Upper lobe of left lung (tissue), 6 donors: ENCODE data around the gene MICAL2. TPM values are rescaled to one million over a fixed set of nuclear protein-coding genes. Genes with fewer than 3 reads are reported as not detected.
A peak's percentile ranks its signal among the peaks of the same experiment; 100 is the strongest.

Experiments
- ATAC-seq, 2 donors: fragments of 200-7000 bp; cut with Tn5 transposase; one replicate each; pipeline ENCODE4 v1.9.1; 2022; ENCODE audit warnings: mild to moderate bottlenecking in 2 of 2, moderate library complexity in 2 of 2; ENCODE audit not compliant: low FRiP score in 2 of 2
- DNase-seq, 2 donors: peaks; one replicate each; pipeline ENCODE4 v3.0.0-alpha.2; 2019 to 2020
- H3K27ac ChIP-seq, 4 donors: fragments of 200-600 bp; sonication (generic); one replicate each; pipeline ENCODE4 v1.5.1; 2016 to 2019
- H3K27me3 ChIP-seq, 4 donors: fragments of 200-600 bp; sonication (generic); one replicate each; pipeline ENCODE4 v1.5.1; 2017 to 2019
- H3K36me3 ChIP-seq, 4 donors: fragments of 200-600 bp; sonication (generic); one replicate each; pipeline ENCODE4 v1.5.1; 2016 to 2019
- H3K4me1 ChIP-seq, 4 donors: fragments of 200-600 bp; sonication (generic); one replicate each; pipeline ENCODE4 v1.5.1; 2018 to 2019
- H3K4me3 ChIP-seq, 4 donors: fragments of 200-600 bp; sonication (generic); one replicate each; pipeline ENCODE4 v1.5.1; 2017 to 2019; ENCODE audit warnings: mild to moderate bottlenecking in 2 of 4, moderate library complexity in 1 of 4
- H3K9me3 ChIP-seq, 4 donors: fragments of 200-600 bp; sonication (generic); one replicate each; pipeline ENCODE4 v1.5.1; 2018 to 2019
- EP300 ChIP-seq, 4 donors: sonication (generic); formaldehyde crosslinking; IDR thresholded peaks; one replicate each; pipeline ENCODE4 v1.5.1; 2017; ENCODE audit warnings: antibody characterized with exemption in 4 of 4, control low read depth in 2 of 4
- POLR2A ChIP-seq, 4 donors: fragments of 450-650 bp; IDR thresholded peaks; one replicate each; pipeline ENCODE4 v1.5.1; 2016 to 2017; ENCODE audit warnings: antibody characterized with exemption in 4 of 4, mild to moderate bottlenecking in 2 of 4
- POLR2AphosphoS5 ChIP-seq, 2 donors: sonication (generic); formaldehyde crosslinking; IDR thresholded peaks; one replicate each; pipeline ENCODE4 v1.5.1; 2017; ENCODE audit warnings: antibody characterized with exemption in 2 of 2
- WGBS, 2 donors: methylation state at CpG; one replicate each; pipeline ENCODE4 v1.1.5; 2017 to 2018; 5-methylcytosine and 5-hydroxymethylcytosine counted together
- total RNA-seq, 6 donors: library from RNA; depleted of rRNA in 4 of 6; stranded (reverse); fragments of >200 nt in 4 of 6; gene quantifications; one replicate each; pipeline versions ENCODE4 v1.1.0 to v1.2.1, GENCODE V29; 2016 to 2021
- TF ChIP-seq, protein P1 (sequence below), 6 experiments: fragments of 450-650 bp in 4 of 6; fragments of 200-600 bp in 2 of 6; sonication (generic) in 2 of 6; IDR thresholded peaks; one replicate each; pipeline ENCODE4 v1.5.1; 2016 to 2019; ENCODE audit warnings: antibody characterized with exemption in 6 of 6
- donor health status: DM: no; HTN: no; CAD: no; lungs with moderate emphysema.
- donor health status: DM: no; HTN: yes; CAD: no; lungs with severe emphysema.

The MICAL2 gene
- total RNA-seq, 6 donors from 2014 or later: 138 to 327 (median 175) TPM

DNA sequence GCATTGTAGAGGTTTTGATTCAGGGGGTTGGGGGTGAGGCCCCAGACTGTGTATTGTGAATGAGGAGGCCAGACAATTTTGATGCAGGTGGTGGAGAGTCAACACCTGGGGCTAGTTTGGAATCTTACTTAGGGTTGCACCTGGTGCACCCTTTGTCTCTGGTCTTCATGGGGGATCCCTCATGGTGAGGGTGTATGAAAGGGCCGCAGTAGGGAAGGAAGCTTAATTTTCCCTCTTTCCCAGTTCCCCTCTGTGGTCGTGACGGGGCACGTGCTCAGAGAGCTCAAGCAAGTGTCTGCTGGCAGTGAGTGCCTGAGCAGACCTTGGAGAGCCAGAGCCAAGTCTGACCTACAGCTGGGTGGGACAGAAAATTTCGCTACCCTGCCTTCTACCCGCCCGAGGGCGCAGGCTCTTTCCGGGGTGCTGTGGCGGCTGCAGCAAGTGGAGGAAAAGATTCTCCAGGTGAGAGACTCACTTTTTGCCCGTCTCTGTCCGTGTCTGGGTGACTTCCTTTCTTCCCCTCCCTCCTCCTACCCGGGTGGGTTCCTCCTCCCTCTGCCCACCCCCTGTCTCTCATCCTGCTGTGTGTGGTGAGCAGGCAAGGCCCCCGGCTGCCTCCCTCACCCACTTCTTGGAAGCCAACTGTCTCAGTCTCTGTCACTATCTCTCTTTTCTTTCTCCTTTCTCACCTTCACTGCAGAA is 131.7 kb downstream of the MICAL2 start:
- peaks cover 4 to 47% (median 24%) of the 10 kb centered on the region in 4 donors for H3K4me1 ChIP-seq
- no peak overlapping the region for H3K4me3 ChIP-seq
- no peaks in the 10 kb centered on the region for H3K9me3 ChIP-seq
- DNase-seq: peak in 1 of 2 donors; percentile 36
- no peak for ATAC-seq
- 60 to 63% methylated on average over 9 to 14 of the region's 14 CpGs for WGBS, 2 donors
- peak overlapping the region in 2 of 4 donors; percentile 53 to 79 for H3K27ac ChIP-seq
- peaks cover 0 to 40% (median 18%) of the 10 kb centered on the region in 4 donors for H3K36me3 ChIP-seq
- TF ChIP-seq, protein P1, sequence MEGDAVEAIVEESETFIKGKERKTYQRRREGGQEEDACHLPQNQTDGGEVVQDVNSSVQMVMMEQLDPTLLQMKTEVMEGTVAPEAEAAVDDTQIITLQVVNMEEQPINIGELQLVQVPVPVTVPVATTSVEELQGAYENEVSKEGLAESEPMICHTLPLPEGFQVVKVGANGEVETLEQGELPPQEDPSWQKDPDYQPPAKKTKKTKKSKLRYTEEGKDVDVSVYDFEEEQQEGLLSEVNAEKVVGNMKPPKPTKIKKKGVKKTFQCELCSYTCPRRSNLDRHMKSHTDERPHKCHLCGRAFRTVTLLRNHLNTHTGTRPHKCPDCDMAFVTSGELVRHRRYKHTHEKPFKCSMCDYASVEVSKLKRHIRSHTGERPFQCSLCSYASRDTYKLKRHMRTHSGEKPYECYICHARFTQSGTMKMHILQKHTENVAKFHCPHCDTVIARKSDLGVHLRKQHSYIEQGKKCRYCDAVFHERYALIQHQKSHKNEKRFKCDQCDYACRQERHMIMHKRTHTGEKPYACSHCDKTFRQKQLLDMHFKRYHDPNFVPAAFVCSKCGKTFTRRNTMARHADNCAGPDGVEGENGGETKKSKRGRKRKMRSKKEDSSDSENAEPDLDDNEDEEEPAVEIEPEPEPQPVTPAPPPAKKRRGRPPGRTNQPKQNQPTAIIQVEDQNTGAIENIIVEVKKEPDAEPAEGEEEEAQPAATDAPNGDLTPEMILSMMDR (IDR thresholded peaks at IDR 0.05): no peak
- TF ChIP-seq POLR2A (IDR thresholded peaks at IDR 0.05) (no peak), POLR2AphosphoS5 (IDR thresholded peaks at IDR 0.05) (no peak), EP300 (IDR thresholded peaks at IDR 0.05) (no peak)
- no peaks in the 10 kb centered on the region for H3K27me3 ChIP-seq

DNA sequence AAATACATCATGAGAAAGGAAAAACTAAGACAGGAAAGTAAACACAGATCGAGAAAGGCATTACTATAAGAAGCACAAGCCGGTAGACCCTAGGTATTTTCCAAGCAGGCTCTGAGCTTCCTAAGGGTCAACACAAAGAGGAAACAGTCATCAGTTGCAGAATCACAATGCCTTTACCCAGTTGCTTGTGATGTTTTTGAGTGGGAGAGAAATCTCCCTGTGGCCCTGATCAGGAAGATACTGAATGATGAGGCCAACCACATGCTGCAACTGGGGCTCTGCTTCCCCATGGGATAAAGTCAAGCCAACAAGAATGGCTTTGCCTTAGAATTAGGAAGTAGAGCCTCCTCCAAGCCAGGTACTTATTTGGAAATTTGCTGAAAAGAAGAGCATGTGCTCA is 132.6 kb downstream of the MICAL2 start:
- Histone ChIP-seq H3K27ac (peak overlapping the region in 1 of 4 donors; percentile 53), H3K36me3 (peaks cover 0 to 37% (median 21%) of the 10 kb centered on the region in 4 donors)
- WGBS, 2 donors: 71 to 72% methylated on average over 2 of the region's 2 CpGs

DNA sequence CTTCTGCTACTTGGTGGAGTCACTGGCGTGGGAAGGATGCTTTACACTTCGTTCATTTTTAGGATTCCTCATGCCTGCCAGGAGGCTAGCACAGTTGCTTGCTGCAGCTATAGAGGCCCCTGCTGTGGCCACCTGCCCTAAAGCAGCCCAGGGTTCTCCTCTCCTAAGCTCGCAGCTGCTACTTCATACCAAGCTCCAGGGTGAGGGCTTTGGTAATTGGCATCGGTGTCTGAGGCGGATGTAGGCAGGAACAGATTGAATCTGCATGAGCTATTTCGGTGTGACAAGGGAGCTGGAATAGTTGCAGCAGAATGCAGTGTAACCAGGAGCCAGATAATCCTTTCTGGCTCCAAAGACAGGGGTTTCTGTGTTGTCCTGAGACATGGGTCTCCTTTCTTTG is 133.1 kb downstream of the MICAL2 start:
- peaks cover 11 to 49% (median 33%) of the 10 kb centered on the region in 4 donors for H3K4me1 ChIP-seq
- H3K4me3 ChIP-seq: no peak overlapping the region
- ATAC-seq: no peak
- no peaks in the 10 kb centered on the region for H3K27me3 ChIP-seq
- peaks cover 0 to 37% (median 21%) of the 10 kb centered on the region in 4 donors for H3K36me3 ChIP-seq
- WGBS, 2 donors: 81 to 88% methylated on average over 6 of the region's 6 CpGs
- TF ChIP-seq EP300 (IDR thresholded peaks at IDR 0.05): no peak
- no peak for TF ChIP-seq POLR2AphosphoS5 (IDR thresholded peaks at IDR 0.05)
- TF ChIP-seq POLR2A (IDR thresholded peaks at IDR 0.05): no peak
- TF ChIP-seq, protein P1 (IDR thresholded peaks at IDR 0.05): no peak
- H3K9me3 ChIP-seq: no peaks in the 10 kb centered on the region
- no peak overlapping the region for H3K27ac ChIP-seq
- no peak for DNase-seq

More for the DNA sequence above, 132.6 kb downstream of the MICAL2 start:
- no peak for TF ChIP-seq POLR2AphosphoS5 (IDR thresholded peaks at IDR 0.05)
- Histone ChIP-seq H3K9me3 (no peaks in the 10 kb centered on the region), H3K4me3 (no peak overlapping the region), H3K27me3 (no peaks in the 10 kb centered on the region), H3K4me1 (peaks cover 9 to 48% (median 29%) of the 10 kb centered on the region in 4 donors)
- ATAC-seq (no peak), DNase-seq (no peak)

DNA sequence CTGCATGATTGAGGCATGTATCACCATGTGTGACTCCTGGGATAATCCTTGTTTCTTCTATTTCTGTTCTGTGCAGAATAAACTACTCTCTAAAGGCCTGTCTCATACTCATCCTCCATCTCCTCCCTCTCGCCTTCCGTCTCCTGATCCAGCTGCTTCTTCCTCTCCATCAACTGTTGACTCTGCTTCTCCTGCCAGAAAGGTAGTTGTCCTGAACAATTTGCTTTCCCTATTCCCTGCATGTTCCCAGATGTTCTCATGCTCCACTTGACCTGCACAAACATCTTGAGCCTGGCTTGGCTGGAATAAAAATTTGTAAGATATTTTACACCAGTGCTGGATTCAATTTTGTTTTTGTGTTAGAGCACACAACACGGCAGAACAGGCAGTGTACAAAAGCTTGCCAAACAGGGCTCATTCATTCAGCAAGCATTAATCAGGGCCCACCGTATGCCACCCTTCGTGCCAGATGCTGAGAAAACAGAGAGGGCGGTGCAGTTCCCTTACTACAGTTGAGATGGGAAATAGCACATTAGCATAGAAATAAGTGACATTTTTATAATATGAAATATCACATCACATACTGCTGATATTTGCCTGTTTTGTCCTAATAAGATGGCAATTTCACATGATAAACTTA is 133.6 kb downstream of the MICAL2 start:
- WGBS, 2 donors: 67 to 69% methylated on average over 6 of the region's 6 CpGs
- ATAC-seq (no peak), DNase-seq (no peak)
- Histone ChIP-seq H3K4me1 (peaks cover 12 to 49% (median 38%) of the 10 kb centered on the region in 4 donors), H3K9me3 (no peaks in the 10 kb centered on the region), H3K27me3 (no peaks in the 10 kb centered on the region), H3K27ac (no peak overlapping the region), H3K36me3 (peaks cover 0 to 37% (median 21%) of the 10 kb centered on the region in 4 donors), H3K4me3 (no peak overlapping the region)
- TF ChIP-seq EP300 (IDR thresholded peaks at IDR 0.05): no peak

DNA sequence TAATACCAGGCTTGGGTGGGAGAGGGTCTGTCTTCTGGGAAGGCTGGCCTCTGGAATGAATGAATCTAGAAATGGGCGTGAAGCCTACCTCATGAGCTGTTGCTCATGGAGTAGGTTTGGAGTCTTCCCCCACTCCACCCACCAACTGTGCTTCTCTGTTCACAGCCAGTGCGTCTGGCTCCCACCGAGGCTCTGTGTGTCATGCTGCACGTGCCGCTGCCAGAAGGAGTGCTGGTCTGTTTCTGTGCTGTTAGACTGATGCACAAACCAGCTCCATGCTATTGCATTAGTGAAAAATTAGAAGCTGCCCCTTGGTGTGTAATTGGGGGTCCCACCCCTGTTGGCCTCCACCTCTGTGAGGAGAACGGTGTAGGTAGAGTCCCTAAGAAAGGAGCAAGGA is 134.7 kb downstream of the MICAL2 start:
- H3K27me3 ChIP-seq: no peaks in the 10 kb centered on the region
- H3K9me3 ChIP-seq: no peaks in the 10 kb centered on the region
- TF ChIP-seq POLR2A (IDR thresholded peaks at IDR 0.05) (no peak), EP300 (IDR thresholded peaks at IDR 0.05) (no peak), POLR2AphosphoS5 (IDR thresholded peaks at IDR 0.05) (no peak)
- 93 to 94% methylated on average over 6 of the region's 6 CpGs for WGBS, 2 donors
- no peak for ATAC-seq
- H3K4me1 ChIP-seq: peaks cover 12 to 51% (median 41%) of the 10 kb centered on the region in 4 donors
- no peak overlapping the region for H3K4me3 ChIP-seq
- H3K27ac ChIP-seq: peak overlapping the region in 2 of 4 donors; percentile 27 to 59
- peaks cover 0 to 42% (median 21%) of the 10 kb centered on the region in 4 donors for H3K36me3 ChIP-seq
- no peak for DNase-seq

DNA sequence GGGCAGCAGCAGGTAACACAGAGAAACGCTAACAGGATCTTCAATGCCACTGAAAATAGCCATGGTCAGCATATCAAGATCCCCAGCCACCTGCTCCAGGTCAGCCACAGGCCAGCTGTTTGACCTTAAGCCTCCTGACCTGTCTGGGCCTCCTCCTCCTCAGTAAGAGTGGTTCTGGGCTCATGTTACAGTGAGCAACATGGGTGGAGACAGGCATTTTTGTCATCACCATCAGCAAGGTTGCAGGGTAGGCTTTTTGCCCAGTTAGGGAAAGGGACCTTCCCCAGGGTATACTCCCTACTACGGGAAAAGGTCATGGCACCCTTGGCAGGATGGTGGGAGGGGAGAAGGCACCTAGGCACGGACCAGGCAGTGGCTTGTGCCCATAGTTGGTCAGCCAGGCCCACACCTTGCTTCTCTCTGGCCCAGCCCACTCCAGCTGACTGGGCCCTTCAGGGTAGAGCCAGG is 135.2 kb downstream of the MICAL2 start:
- 55 to 76% methylated on average over 3 of the region's 3 CpGs for WGBS, 2 donors
- Histone ChIP-seq H3K27me3 (no peaks in the 10 kb centered on the region), H3K9me3 (no peaks in the 10 kb centered on the region), H3K27ac (peak overlapping the region in 3 of 4 donors; percentile 27 to 59 (median 30)), H3K36me3 (peaks cover 0 to 41% (median 19%) of the 10 kb centered on the region in 4 donors), H3K4me3 (no peak overlapping the region), H3K4me1 (peaks cover 12 to 46% (median 39%) of the 10 kb centered on the region in 4 donors)
- DNase-seq: peak in 1 of 2 donors; percentile 46
- TF ChIP-seq, protein P1 (IDR thresholded peaks at IDR 0.05): no peak
- TF ChIP-seq EP300 (IDR thresholded peaks at IDR 0.05) (no peak), POLR2AphosphoS5 (IDR thresholded peaks at IDR 0.05) (no peak), POLR2A (IDR thresholded peaks at IDR 0.05) (no peak)
- no peak for ATAC-seq
